ENCODE results near the gene CUL5.

GRCh38 chr11:108092134-108092533 lies 83.4 kb downstream of the CUL5 start:
- TF ChIP-seq SP1 (IDR thresholded peaks at IDR 0.05) = no peak
- no peak for TF ChIP-seq TARDBP (IDR thresholded peaks at IDR 0.05)
- no peak for TF ChIP-seq LEF1 (IDR thresholded peaks at IDR 0.05; ENCODE audit: borderline replicate concordance)
- TF ChIP-seq HDGF (IDR thresholded peaks at IDR 0.05; ENCODE audit: borderline replicate concordance) = no peak
- no peak for TF ChIP-seq FOXM1 (IDR thresholded peaks at IDR 0.05; ENCODE audit: borderline replicate concordance)
- no peak for TF ChIP-seq BHLHE40 (IDR thresholded peaks at IDR 0.05; ENCODE audit: borderline replicate concordance)
- no peak for TF ChIP-seq ARNT (IDR thresholded peaks at IDR 0.05)
- TF ChIP-seq NFRKB (IDR thresholded peaks at IDR 0.05) = no peak
- no peak for TF ChIP-seq FOXK2 (IDR thresholded peaks at IDR 0.05)
- TF ChIP-seq ELF4 (IDR thresholded peaks at IDR 0.05) = no peak
- no peak for TF ChIP-seq PKNOX1 (IDR thresholded peaks at IDR 0.05)

Data from HEK293T (cell line).